Keratinocyte (primary cell): Measurements from ENCODE around the gene CELSR1. TPM values are rescaled to one million over a fixed set of nuclear protein-coding genes. Genes with fewer than 3 reads are reported as not detected.

Experiments used
- DNase-seq: peaks from one replicate; pipeline ENCODE4 v3.0.0-alpha.2; 2011; ENCODE audit warnings: low read depth, missing footprints, low spot score
- FAIRE-seq: peaks from 2 replicates; lab custom pipeline; 2011; peaks lifted over from hg19 to GRCh38; lab: Jason Lieb, UNC
- H2AFZ ChIP-seq: 2 replicates; pipeline ENCODE4 v1.6.0; 2012; ENCODE audit warnings: low read length, control low read depth, inconsistent platforms; ENCODE audit not compliant: control insufficient read depth
- H3K27ac ChIP-seq: 2 replicates; pipeline ENCODE4 v1.5.1; 2011; ENCODE audit warnings: low read length; ENCODE audit not compliant: control insufficient read depth, insufficient read depth
- H3K27me3 ChIP-seq: 3 replicates; pipeline ENCODE4 v1.6.0; 2011; ENCODE audit warnings: low read length; ENCODE audit not compliant: control insufficient read depth, insufficient read depth; ENCODE audit errors: extremely low read depth
- H3K36me3 ChIP-seq, 2 experiments: 2 replicates in 1 of 2; 3 replicates in 1 of 2; pipeline ENCODE4 v1.5.1; 2011; ENCODE audit warnings: low read length in 2 of 2, mild to moderate bottlenecking in 1 of 2; ENCODE audit not compliant: control insufficient read depth in 2 of 2, insufficient read depth in 2 of 2; ENCODE audit errors: extremely low read depth in 1 of 2
- H3K4me1 ChIP-seq: 3 replicates; pipeline ENCODE4 v1.5.1; 2011; ENCODE audit warnings: low read length; ENCODE audit not compliant: control insufficient read depth, insufficient read depth; ENCODE audit errors: extremely low read depth
- H3K4me2 ChIP-seq: 3 replicates; pipeline ENCODE4 v1.6.0; 2011; ENCODE audit warnings: low read depth, low read length; ENCODE audit not compliant: control insufficient read depth, insufficient read depth; ENCODE audit errors: extremely low read depth
- H3K4me3 ChIP-seq, 3 experiments: fragments of 200-600 bp in 1 of 3; sonication (generic) in 1 of 3; 2 replicates in 2 of 3; 3 replicates in 1 of 3; pipeline ENCODE4 v1.5.1; 2011 to 2016; ENCODE audit warnings: low read length in 3 of 3, mild to moderate bottlenecking in 3 of 3, control low read depth in 2 of 3, inconsistent platforms in 1 of 3, low read depth in 1 of 3, mixed read lengths in 1 of 3, mixed run types in 1 of 3, moderate library complexity in 1 of 3; ENCODE audit not compliant: control insufficient read depth in 2 of 3, insufficient read depth in 2 of 3; ENCODE audit errors: extremely low read depth in 1 of 3
- H3K79me2 ChIP-seq: 2 replicates; pipeline ENCODE4 v1.6.0; 2012; ENCODE audit warnings: low read length; ENCODE audit not compliant: control insufficient read depth, insufficient read depth
- H3K9ac ChIP-seq: 3 replicates; pipeline ENCODE4 v1.6.0; 2011; ENCODE audit warnings: low read length; ENCODE audit not compliant: control insufficient read depth, insufficient read depth; ENCODE audit errors: extremely low read depth
- H3K9me1 ChIP-seq: 3 replicates; pipeline ENCODE4 v1.6.0; 2011; ENCODE audit warnings: low read length; ENCODE audit not compliant: control insufficient read depth, insufficient read depth; ENCODE audit errors: extremely low read depth
- H3K9me3 ChIP-seq: 2 replicates; pipeline ENCODE4 v1.5.1; 2012; ENCODE audit warnings: low read depth, low read length; ENCODE audit not compliant: control insufficient read depth
- H4K20me1 ChIP-seq: 3 replicates; pipeline ENCODE4 v1.6.0; 2011; ENCODE audit warnings: low read length; ENCODE audit not compliant: control insufficient read depth, insufficient read depth; ENCODE audit errors: extremely low read depth
- CTCF ChIP-seq, 3 experiments: IDR thresholded peaks in 1 of 3; conservative IDR thresholded peaks in 1 of 3; optimal IDR thresholded peaks in 1 of 3; 2 replicates in 2 of 3; 3 replicates in 1 of 3; pipeline versions ENCODE3 to v1.5.1; 2011; ENCODE audit warnings: low read length in 3 of 3, mild to moderate bottlenecking in 3 of 3, moderate library complexity in 2 of 3, control low read depth in 1 of 3, inconsistent platforms in 1 of 3; ENCODE audit not compliant: insufficient read depth in 2 of 3; ENCODE audit errors: extremely low read depth in 1 of 3
- EZH2 ChIP-seq: IDR thresholded peaks from one replicate; pipeline ENCODE4 v1.6.1; 2012; ENCODE audit warnings: inconsistent platforms, mild to moderate bottlenecking, low read length, moderate library complexity
- dilution Hi-C: fragments of 300-500 bp; cut with MboI; formaldehyde crosslinking; loops from one replicate; pipeline ENCODE4 v1.7.0; 2020; ENCODE audit warnings: low sequenced_read_pairs; ENCODE audit not compliant: extremely low pct_ligation_motif_present
- polyA plus RNA-seq, 5 experiments: library from polyadenylated mRNA; depleted of rRNA in 3 of 5; stranded (reverse) in 3 of 5; stranded (forward) in 1 of 5; unstranded in 1 of 5; fragments of >200 nt; gene quantifications; 1 replicate in 1 of 5; 2 replicates in 3 of 5; 3 replicates in 1 of 5; pipeline versions ENCODE4 v1.2.1 to v1.2.3, GENCODE V29; 2011 to 2012; ENCODE audit warnings: missing spikeins in 2 of 5, low read depth in 1 of 5, low replicate concordance in 1 of 5

The CELSR1 gene
- polyA plus RNA-seq, 1 donor (not counting 4 experiments of a cell fraction or from before 2014, with no cell fraction given) = 16.1 TPM

GRCh38 chr22:46551996-46552395, 14.6 kb upstream of the CELSR1 start:
- no peaks in the 10 kb centered on the region for H3K79me2 ChIP-seq
- H3K4me2 ChIP-seq = no peak overlapping the region
- no peak overlapping the region for H3K9ac ChIP-seq
- H3K9me1 ChIP-seq = no peaks in the 10 kb centered on the region
- no peak overlapping the region for H2AFZ ChIP-seq
- no peak for DNase-seq
- TF ChIP-seq EZH2 (no peak), CTCF (optimal IDR thresholded peaks at IDR 0.05 in 1 of 3, IDR thresholded peaks at IDR 0.05 in 1 of 3, conservative IDR thresholded peaks at IDR 0.05 in 1 of 3; ENCODE audit: extremely low read depth in 1 of 3, insufficient read depth in 2 of 3, low read length in 3 of 3) (no peak)
- no peak overlapping the region for H3K4me3 ChIP-seq
- H3K4me1 ChIP-seq = peaks cover 12% of the 10 kb centered on the region
- H3K9me3 ChIP-seq = peaks cover 6% of the 10 kb centered on the region
- dilution Hi-C loops = no loop called here
- H4K20me1 ChIP-seq = no peaks in the 10 kb centered on the region
- no peak for FAIRE-seq
- H3K27ac ChIP-seq = no peak overlapping the region
- no peaks in the 10 kb centered on the region for H3K27me3 ChIP-seq
- no peaks in the 10 kb centered on the region for H3K36me3 ChIP-seq

- Histone ChIP-seq H3K27me3 (no peaks in the 10 kb centered on the region), H3K4me2 (no peak overlapping the region), H3K27ac (no peak overlapping the region), H3K79me2 (no peaks in the 10 kb centered on the region), H2AFZ (no peak overlapping the region), H4K20me1 (no peaks in the 10 kb centered on the region), H3K4me3 (no peak overlapping the region), H3K9me1 (no peaks in the 10 kb centered on the region), H3K9ac (no peak overlapping the region), H3K9me3 (peaks cover 6% of the 10 kb centered on the region), H3K36me3 (no peaks in the 10 kb centered on the region), H3K4me1 (peaks cover 17% of the 10 kb centered on the region)
- DNase-seq = no peak
- dilution Hi-C loops = no loop called here
- FAIRE-seq = no peak
- TF ChIP-seq CTCF (optimal IDR thresholded peaks at IDR 0.05 in 1 of 3, IDR thresholded peaks at IDR 0.05 in 1 of 3, conservative IDR thresholded peaks at IDR 0.05 in 1 of 3; ENCODE audit: extremely low read depth in 1 of 3, insufficient read depth in 2 of 3, low read length in 3 of 3) (no peak), EZH2 (no peak)
Observed at GRCh38 chr22:46551321-46551720, 13.9 kb upstream of the CELSR1 start.
